ENCODE results near the gene ADH4.
"Not testable (repeated sequence)": the region's sequence is repeated elsewhere in the genome, so short reads cannot be mapped to it uniquely, and the experiment has no call there.

The ADH4 gene

GRCh38 chr4:99104153-99104552 lies 39.9 kb downstream of the ADH4 start:
- no peak for TF ChIP-seq CTCF (IDR thresholded peaks at IDR 0.05; ENCODE audit: insufficient read depth, missing control alignments)
- DNase-seq (ENCODE audit: insufficient read length, low spot score), result no peak
- FAIRE-seq, result no peak

GRCh38 chr4:99103166-99103565 lies 40.9 kb downstream of the ADH4 start:
- FAIRE-seq (no peak), DNase-seq (ENCODE audit: insufficient read length, low spot score) (no peak)
- TF ChIP-seq CTCF (IDR thresholded peaks at IDR 0.05; ENCODE audit: insufficient read depth, missing control alignments), result no peak

GRCh38 chr4:99102634-99103033 lies 41.5 kb downstream of the ADH4 start:
- TF ChIP-seq CTCF (IDR thresholded peaks at IDR 0.05; ENCODE audit: insufficient read depth, missing control alignments), result no peak
- DNase-seq (ENCODE audit: insufficient read length, low spot score) (no peak), FAIRE-seq (no peak)

- FAIRE-seq (no peak), DNase-seq (ENCODE audit: insufficient read length, low spot score) (no peak)
- TF ChIP-seq CTCF (IDR thresholded peaks at IDR 0.05; ENCODE audit: insufficient read depth, missing control alignments), result no peak
Observed at GRCh38 chr4:99100876-99101275, 43.2 kb downstream of the ADH4 start.

- not testable (repeated sequence) for DNase-seq (ENCODE audit: insufficient read length, low spot score); FAIRE-seq
Observed at GRCh38 chr4:99099814-99100213, 44.3 kb downstream of the ADH4 start.

- TF ChIP-seq CTCF (IDR thresholded peaks at IDR 0.05; ENCODE audit: insufficient read depth, missing control alignments), result no peak
- DNase-seq (ENCODE audit: insufficient read length, low spot score) (no peak), FAIRE-seq (no peak)
Observed at GRCh38 chr4:99099311-99099710, 44.8 kb downstream of the ADH4 start.

GRCh38 chr4:99091841-99092240 lies 52.3 kb downstream of the ADH4 start:
- FAIRE-seq; DNase-seq (ENCODE audit: insufficient read length, low spot score): not testable (repeated sequence)

- no peak for TF ChIP-seq CTCF (IDR thresholded peaks at IDR 0.05; ENCODE audit: insufficient read depth, missing control alignments)
- DNase-seq (ENCODE audit: insufficient read length, low spot score) (no peak), FAIRE-seq (no peak)
Observed at GRCh38 chr4:99091216-99091575, 52.9 kb downstream of the ADH4 start.

All from D721Med (cell line).